IMR-90 (cell line): ENCODE results near the gene BLOC1S2. TPM values are rescaled to one million over a fixed set of nuclear protein-coding genes. Genes with fewer than 3 reads are reported as not detected.

Source experiments
- ATAC-seq: fragments of 200-7000 bp; cut with Tn5 transposase; 2 replicates; pipeline ENCODE4 v1.9.1; 2020; ENCODE audit warnings: low read depth, mild to moderate bottlenecking, moderate library complexity
- BruUV-seq: library from RNA; stranded (reverse); fragments of 400-500 nt; replicated peaks from 2 replicates; lab custom pipeline; 2021; lab: Mats Ljungman, UMichigan
- CTCF ChIA-PET: fragments of 300-600 bp; formaldehyde crosslinking; extraction: SDS; loops from one replicate; lab custom pipeline; 2021; ENCODE audit warnings: antibody characterized with exemption; lab: Yijun Ruan, JAX
- POLR2A ChIA-PET: fragments of 300-600 bp; sonication (Branson Sonifier 250); formaldehyde crosslinking; loops from one replicate; lab custom pipeline; 2022; ENCODE audit warnings: antibody characterized with exemption; ENCODE audit not compliant: unreplicated experiment; lab: Charles Lee
- DNase-seq: peaks from one replicate; pipeline ENCODE4 v3.0.0; 2013
- H2AFZ ChIP-seq: replicated peaks from 2 replicates; pipeline ENCODE3; 2013; ENCODE audit warnings: low read length, mild to moderate bottlenecking; ENCODE audit not compliant: poor library complexity
- H2AK5ac ChIP-seq: 2 replicates; pipeline ENCODE4 v1.6.1; 2013; ENCODE audit warnings: low read depth, low read length, inconsistent platforms
- H2AK9ac ChIP-seq: replicated peaks from 2 replicates; pipeline ENCODE3; 2013; ENCODE audit warnings: mild to moderate bottlenecking, low read depth, low read length, moderate library complexity; ENCODE audit not compliant: poor library complexity
- H2BK120ac ChIP-seq: 2 replicates; pipeline ENCODE4 v1.6.1; 2013; ENCODE audit warnings: low read depth, low read length, inconsistent platforms
- H2BK15ac ChIP-seq: 3 replicates; pipeline ENCODE4 v1.6.1; 2013; ENCODE audit warnings: low read depth, low read length, inconsistent platforms
- H2BK20ac ChIP-seq: 2 replicates; pipeline ENCODE4 v1.6.1; 2013; ENCODE audit warnings: low read depth, mild to moderate bottlenecking, inconsistent platforms, low read length, moderate library complexity
- H2BK5ac ChIP-seq: 2 replicates; pipeline ENCODE4 v1.6.1; 2013; ENCODE audit warnings: mild to moderate bottlenecking, low read depth, low read length, inconsistent platforms; ENCODE audit not compliant: poor library complexity, severe bottlenecking
- H3K14ac ChIP-seq: replicated peaks from 2 replicates; pipeline ENCODE4 v1.6.1; 2013; ENCODE audit warnings: low read depth, low read length, inconsistent platforms
- H3K18ac ChIP-seq: 2 replicates; pipeline ENCODE4 v1.6.1; 2013; ENCODE audit warnings: low read depth, low read length, control low read depth
- H3K23ac ChIP-seq: 2 replicates; pipeline ENCODE4 v1.6.1; 2013; ENCODE audit warnings: low read depth, low read length, inconsistent platforms
- H3K27ac ChIP-seq: 2 replicates; pipeline ENCODE4 v1.5.1; 2013; ENCODE audit warnings: mild to moderate bottlenecking, control low read depth, low read length; ENCODE audit not compliant: insufficient read depth
- H3K27me3 ChIP-seq: 2 replicates; pipeline ENCODE4 v1.6.1; 2013; ENCODE audit warnings: low read length; ENCODE audit not compliant: control insufficient read depth, insufficient read depth
- H3K36me3 ChIP-seq: 2 replicates; pipeline ENCODE4 v1.6.1; 2013; ENCODE audit warnings: low read length, mixed read lengths; ENCODE audit not compliant: control insufficient read depth, insufficient read depth
- H3K4ac ChIP-seq: 2 replicates; pipeline ENCODE4 v1.6.1; 2013; ENCODE audit warnings: low read depth, low read length, inconsistent platforms
- H3K4me1 ChIP-seq: 2 replicates; pipeline ENCODE4 v1.6.1; 2013; ENCODE audit warnings: low read length, mixed read lengths; ENCODE audit not compliant: control insufficient read depth, insufficient read depth
- H3K4me2 ChIP-seq: 2 replicates; pipeline ENCODE4 v1.6.1; 2013; ENCODE audit warnings: low read depth, mild to moderate bottlenecking, control low read depth, low read length, moderate library complexity
- H3K4me3 ChIP-seq: 2 replicates; pipeline ENCODE4 v1.5.1; 2013; ENCODE audit warnings: low read depth, mild to moderate bottlenecking, control low read depth, low read length, moderate library complexity; ENCODE audit not compliant: insufficient read depth
- H3K56ac ChIP-seq: 2 replicates; pipeline ENCODE4 v1.6.1; 2013; ENCODE audit warnings: low read length, inconsistent platforms; ENCODE audit not compliant: insufficient read depth; ENCODE audit errors: extremely low read depth
- H3K79me1 ChIP-seq, 2 experiments: 2 replicates each; pipeline ENCODE4 v1.6.1; 2013; ENCODE audit warnings: low read length in 2 of 2, inconsistent platforms in 1 of 2, low read depth in 1 of 2
- H3K9ac ChIP-seq: 2 replicates; pipeline ENCODE4 v1.6.1; 2013; ENCODE audit warnings: low read depth, low read length, control low read depth
- H3K9me1 ChIP-seq: 2 replicates; pipeline ENCODE4 v1.6.1; 2013; ENCODE audit warnings: low read length, inconsistent platforms; ENCODE audit not compliant: insufficient read depth
- H3K9me3 ChIP-seq: 2 replicates; pipeline ENCODE4 v1.6.1; 2013; ENCODE audit warnings: low read length; ENCODE audit not compliant: control insufficient read depth, insufficient read depth
- H4K20me1 ChIP-seq: 2 replicates; pipeline ENCODE4 v1.6.1; 2013; ENCODE audit warnings: low read length, inconsistent platforms; ENCODE audit not compliant: insufficient read depth
- H4K5ac ChIP-seq: 2 replicates; pipeline ENCODE4 v1.6.1; 2013; ENCODE audit warnings: mild to moderate bottlenecking, low read depth, low read length, control low read depth
- H4K8ac ChIP-seq, 2 experiments: 2 replicates each; pipeline ENCODE4 v1.6.1; 2013; ENCODE audit warnings: low read depth in 2 of 2, low read length in 2 of 2, control low read depth in 1 of 2, inconsistent platforms in 1 of 2
- H4K91ac ChIP-seq: 2 replicates; pipeline ENCODE4 v1.6.1; 2013; ENCODE audit warnings: low read depth, low read length, inconsistent platforms; ENCODE audit not compliant: insufficient read depth
- BHLHE40 ChIP-seq: fragments of 150-350 bp; IDR thresholded peaks from 2 replicates; pipeline ENCODE4 v1.6.1; 2016; ENCODE audit warnings: mild to moderate bottlenecking, low read depth, low read length
- CEBPB ChIP-seq: IDR thresholded peaks from 2 replicates; pipeline ENCODE4 v1.6.1; 2012; ENCODE audit warnings: low read depth, low read length, improper control_type of control experiment
- CHD1 ChIP-seq: IDR thresholded peaks from 2 replicates; pipeline ENCODE4 v1.6.1; 2012; ENCODE audit warnings: low read depth, low read length, improper control_type of control experiment
- FOS ChIP-seq: fragments of 150-350 bp; IDR thresholded peaks from 2 replicates; pipeline ENCODE4 v1.6.1; 2016; ENCODE audit warnings: low read depth, low read length
- MAFK ChIP-seq: IDR thresholded peaks from 2 replicates; pipeline ENCODE4 v1.6.1; 2012; ENCODE audit warnings: low read depth, low read length, improper control_type of control experiment
- MAZ ChIP-seq: IDR thresholded peaks from 2 replicates; pipeline ENCODE4 v1.6.1; 2012; ENCODE audit warnings: low read depth, mild to moderate bottlenecking, low read length, improper control_type of control experiment, moderate library complexity, borderline replicate concordance
- MXI1 ChIP-seq: IDR thresholded peaks from 2 replicates; pipeline ENCODE4 v1.6.1; 2012; ENCODE audit warnings: low read depth, mild to moderate bottlenecking, low read length, moderate library complexity, borderline replicate concordance
- POLR2A ChIP-seq: IDR thresholded peaks from 2 replicates; pipeline ENCODE4 v1.6.1; 2012; ENCODE audit warnings: mild to moderate bottlenecking, low read depth, low read length
- RAD21 ChIP-seq: IDR thresholded peaks from 2 replicates; pipeline ENCODE4 v1.6.1; 2012; ENCODE audit warnings: low read length, improper control_type of control experiment
- WGBS, 2 experiments: methylation state at CpG; one replicate each; pipeline versions ENCODE4 v1.1.5 to v1.1.7; 2013; ENCODE audit warnings: missing lambda C conversion rate in 2 of 2; ENCODE audit not compliant: insufficient read length in 1 of 2; ENCODE audit errors: extremely low coverage in 2 of 2; 5-methylcytosine and 5-hydroxymethylcytosine counted together
- dilution Hi-C: fragments of 300-500 bp; cut with HindIII; formaldehyde crosslinking; loops from one replicate; pipeline ENCODE4 v1.14.3; 2018; ENCODE audit warnings: low sequenced_read_pairs; ENCODE audit not compliant: unreplicated experiment
- in situ Hi-C: fragments of 300-500 bp; cut with MboI; formaldehyde crosslinking; loops from 3 replicates; pipeline ENCODE4 v1.14.3; 2019; ENCODE audit warnings: low sequenced_read_pairs, inconsistent platforms, mixed read lengths
- intact Hi-C: fragments of 100-400 bp; cut with micrococcal nuclease; formaldehyde crosslinking; loops from 2 replicates; pipeline ENCODE4 v1.10.0; 2022
- polyA plus RNA-seq, 3 experiments: library from polyadenylated mRNA; depleted of rRNA; stranded (reverse); fragments of >200 nt; gene quantifications; 2 replicates each; pipeline ENCODE4 v1.2.3, GENCODE V29; 2012; ENCODE audit warnings: low replicate concordance in 1 of 3
- total RNA-seq: library from RNA; depleted of rRNA; stranded (reverse); fragments of >200 nt; gene quantifications from 2 replicates; pipeline ENCODE4 v1.2.3, GENCODE V29; 2012
- TF ChIP-seq, protein P1 (sequence below): conservative IDR thresholded peaks from 2 replicates; pipeline ENCODE4 v1.5.1; 2012; ENCODE audit warnings: mild to moderate bottlenecking, low read depth, low read length, improper control_type of control experiment
- TF ChIP-seq, protein P2 (sequence below): fragments of 150-350 bp; IDR thresholded peaks from 2 replicates; pipeline ENCODE4 v1.6.1; 2016; ENCODE audit warnings: low read depth, mild to moderate bottlenecking, low read length, moderate library complexity, borderline replicate concordance

Gene BLOC1S2
- total and polyA plus RNA-seq, 2 of the 4 experiments (the other 2 are of a cell fraction), result 26.0 to 28.9 TPM

DNA sequence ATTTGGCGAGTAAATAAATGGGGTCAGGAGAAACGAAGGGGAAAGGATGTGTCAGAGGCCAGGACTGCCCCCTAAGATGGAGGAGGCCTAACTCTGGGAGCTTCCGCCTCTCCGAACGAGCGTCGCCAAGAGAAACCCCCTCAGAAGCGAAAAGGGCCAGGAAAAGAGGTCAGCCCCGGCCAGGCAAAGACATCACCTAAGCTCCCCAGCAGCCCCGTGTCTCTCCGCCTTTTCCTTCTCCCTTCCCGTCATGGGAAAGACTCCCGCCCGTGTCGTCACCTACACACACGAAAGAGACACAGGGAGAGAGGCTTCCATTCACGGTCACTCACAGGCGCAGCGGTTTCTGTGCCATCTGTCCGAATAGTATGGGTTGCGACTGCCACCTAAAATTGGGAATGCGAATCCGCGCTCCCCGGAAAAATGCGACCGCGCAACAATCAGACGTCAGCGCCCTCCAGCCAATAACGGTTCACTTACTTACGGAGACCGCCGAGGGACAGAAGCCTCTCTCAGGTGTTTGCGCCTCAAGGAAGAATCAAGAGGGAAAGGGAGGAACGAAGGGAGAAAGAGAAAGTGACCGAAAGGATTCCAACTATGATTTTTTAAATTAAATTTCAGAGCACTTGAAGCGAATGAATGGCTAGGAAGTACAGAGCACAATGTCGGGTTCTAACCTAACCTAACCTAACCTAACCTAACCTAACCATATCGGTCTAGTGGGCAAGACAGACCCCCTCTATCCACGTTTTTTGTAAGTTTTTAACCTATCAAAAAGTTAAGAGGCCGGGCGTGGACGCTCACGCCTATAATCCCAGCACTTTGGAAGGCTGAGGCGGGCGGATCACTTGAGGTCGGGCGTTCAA lies 19.0 kb downstream of the BLOC1S2 start, which contains the start of gene CWF19L1:
CWF19L1 (minus strand) TSS at position 400 of the 866 bp plus-strand sequence; CDS start at position 355, 45 bp downstream.
- 1% methylated on average over 23 of the region's 49 CpGs; no CpG with 5 or more reads in 1 of the 2 experiments for WGBS, 2 experiments
- intact Hi-C loops (no loop called here), dilution Hi-C loops (no loop called here), in situ Hi-C loops (no loop called here)
- Histone ChIP-seq H4K8ac (peak within 1 kb of the TSS; percentile 74 to 99), H2BK20ac (peak within 1 kb of the TSS; percentile 43; the same call in 1 of the 2 replicates), H3K9ac (peak within 1 kb of the TSS; percentile 93), H3K9me3 (no peaks in the 10 kb centered on the region), H3K4ac (peak within 1 kb of the TSS; percentile 98), H3K4me2 (peak within 1 kb of the TSS; percentile 99), H4K5ac (peak within 1 kb of the TSS; percentile 99), H2BK5ac (peak within 1 kb of the TSS; percentile 79), H2AK9ac (peak within 1 kb of the TSS; percentile 91), H3K14ac (peak within 1 kb of the TSS; percentile 98), H3K18ac (no peak within 1 kb of the TSS), H3K36me3 (no peaks in the 10 kb centered on the region), H3K9me1 (no peaks in the 10 kb centered on the region; the same call in 1 of the 2 replicates), H2BK15ac (peak within 1 kb of the TSS; percentile 26; the same call in 1 of the 3 replicates), H4K91ac (peak within 1 kb of the TSS; percentile 81), H2AFZ (peak within 1 kb of the TSS; percentile 99), H2AK5ac (peak within 1 kb of the TSS; percentile 60), H3K56ac (peak within 1 kb of the TSS; percentile 79), H3K27ac (peak within 1 kb of the TSS; percentile 76), H2BK120ac (peak within 1 kb of the TSS; percentile 47; the same call in 1 of the 2 replicates), H3K23ac (peak within 1 kb of the TSS; percentile 89), H4K20me1 (no peaks in the 10 kb centered on the region), H3K79me1 (peaks cover 20 to 27% of the 10 kb centered on the region in 2 experiments), H3K27me3 (no peaks in the 10 kb centered on the region), H3K4me3 (peak within 1 kb of the TSS; percentile 97), H3K4me1 (no peaks in the 10 kb centered on the region; the same call in 1 of the 2 replicates)
- TSS peak; percentile 30 for BruUV-seq
- DNase-seq (peak; percentile 88), ATAC-seq (peak; percentile 99)
- CTCF ChIA-PET, result no interaction called here
- no peak for TF ChIP-seq RAD21
- TF ChIP-seq MAFK, result no peak
- TF ChIP-seq BHLHE40, result no peak
- peak; percentile 52; the same call in 1 of the 2 replicates for TF ChIP-seq MXI1
- TF ChIP-seq CHD1, result no peak
- TF ChIP-seq MAZ, result peak; percentile 43; the same call in 1 of the 2 replicates
- TF ChIP-seq CEBPB, result no peak
- TF ChIP-seq POLR2A, result no peak; the same call in none of the 2 replicates
- TF ChIP-seq, protein P1, sequence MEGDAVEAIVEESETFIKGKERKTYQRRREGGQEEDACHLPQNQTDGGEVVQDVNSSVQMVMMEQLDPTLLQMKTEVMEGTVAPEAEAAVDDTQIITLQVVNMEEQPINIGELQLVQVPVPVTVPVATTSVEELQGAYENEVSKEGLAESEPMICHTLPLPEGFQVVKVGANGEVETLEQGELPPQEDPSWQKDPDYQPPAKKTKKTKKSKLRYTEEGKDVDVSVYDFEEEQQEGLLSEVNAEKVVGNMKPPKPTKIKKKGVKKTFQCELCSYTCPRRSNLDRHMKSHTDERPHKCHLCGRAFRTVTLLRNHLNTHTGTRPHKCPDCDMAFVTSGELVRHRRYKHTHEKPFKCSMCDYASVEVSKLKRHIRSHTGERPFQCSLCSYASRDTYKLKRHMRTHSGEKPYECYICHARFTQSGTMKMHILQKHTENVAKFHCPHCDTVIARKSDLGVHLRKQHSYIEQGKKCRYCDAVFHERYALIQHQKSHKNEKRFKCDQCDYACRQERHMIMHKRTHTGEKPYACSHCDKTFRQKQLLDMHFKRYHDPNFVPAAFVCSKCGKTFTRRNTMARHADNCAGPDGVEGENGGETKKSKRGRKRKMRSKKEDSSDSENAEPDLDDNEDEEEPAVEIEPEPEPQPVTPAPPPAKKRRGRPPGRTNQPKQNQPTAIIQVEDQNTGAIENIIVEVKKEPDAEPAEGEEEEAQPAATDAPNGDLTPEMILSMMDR, result no peak
- TF ChIP-seq, protein P2, sequence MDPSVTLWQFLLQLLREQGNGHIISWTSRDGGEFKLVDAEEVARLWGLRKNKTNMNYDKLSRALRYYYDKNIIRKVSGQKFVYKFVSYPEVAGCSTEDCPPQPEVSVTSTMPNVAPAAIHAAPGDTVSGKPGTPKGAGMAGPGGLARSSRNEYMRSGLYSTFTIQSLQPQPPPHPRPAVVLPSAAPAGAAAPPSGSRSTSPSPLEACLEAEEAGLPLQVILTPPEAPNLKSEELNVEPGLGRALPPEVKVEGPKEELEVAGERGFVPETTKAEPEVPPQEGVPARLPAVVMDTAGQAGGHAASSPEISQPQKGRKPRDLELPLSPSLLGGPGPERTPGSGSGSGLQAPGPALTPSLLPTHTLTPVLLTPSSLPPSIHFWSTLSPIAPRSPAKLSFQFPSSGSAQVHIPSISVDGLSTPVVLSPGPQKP, result no peak
- no peak for TF ChIP-seq FOS
- POLR2A ChIA-PET, result no interaction called here
